ENCODE data around the gene USP33. TPM values are rescaled to one million over a fixed set of nuclear protein-coding genes. Genes with fewer than 3 reads are reported as not detected.

USP33 gene
- total RNA-seq, 1 experiment from 2014 or later = 51.5 TPM

GRCh38 chr1:77802026-77802425 is 42.4 kb upstream of the USP33 start:
- no peak overlapping the region for H3K4me2 ChIP-seq (ENCODE audit: insufficient read depth, insufficient read length, low read length)
- no peak overlapping the region for H2BK120ac ChIP-seq (ENCODE audit: low read depth, low read length, poor library complexity, severe bottlenecking)
- 100% methylated on average over 1 of the region's 2 CpGs for WGBS (ENCODE audit: extremely low coverage, insufficient read length, low lambda C conversion rate)
- H3K27me3 ChIP-seq (ENCODE audit: insufficient read depth, low read length) = no peaks in the 10 kb centered on the region
- no peak overlapping the region for H2BK15ac ChIP-seq (ENCODE audit: low read depth, low read length)
- H2AFZ ChIP-seq (ENCODE audit: low read length) = no peak overlapping the region
- H3K18ac ChIP-seq (ENCODE audit: insufficient read length, low read depth, low read length) = no peak overlapping the region
- H3K14ac ChIP-seq (ENCODE audit: insufficient read depth, low read length) = no peak overlapping the region
- no peak overlapping the region for H4K5ac ChIP-seq (ENCODE audit: insufficient read length, low read depth, low read length)
- no peak overlapping the region for H2BK20ac ChIP-seq (ENCODE audit: low read depth, low read length, poor library complexity, severe bottlenecking)
- no peaks in the 10 kb centered on the region for H3K4me1 ChIP-seq (ENCODE audit: insufficient read depth, low read length)
- no peaks in the 10 kb centered on the region for H3K79me2 ChIP-seq (ENCODE audit: insufficient read depth, low read length)
- no peak overlapping the region for H3K23ac ChIP-seq (ENCODE audit: insufficient read length, low read depth, low read length)
- H3K27ac ChIP-seq (ENCODE audit: insufficient read length, low read depth, low read length) = no peak overlapping the region
- H2BK12ac ChIP-seq (ENCODE audit: insufficient read length, low read depth, low read length) = no peak overlapping the region
- DNase-seq = no peak
- no peak overlapping the region for H4K91ac ChIP-seq (ENCODE audit: insufficient read length, low read depth, low read length)
- no peaks in the 10 kb centered on the region for H3K4me1 Mint-ChIP-seq
- TF ChIP-seq, protein P1, sequence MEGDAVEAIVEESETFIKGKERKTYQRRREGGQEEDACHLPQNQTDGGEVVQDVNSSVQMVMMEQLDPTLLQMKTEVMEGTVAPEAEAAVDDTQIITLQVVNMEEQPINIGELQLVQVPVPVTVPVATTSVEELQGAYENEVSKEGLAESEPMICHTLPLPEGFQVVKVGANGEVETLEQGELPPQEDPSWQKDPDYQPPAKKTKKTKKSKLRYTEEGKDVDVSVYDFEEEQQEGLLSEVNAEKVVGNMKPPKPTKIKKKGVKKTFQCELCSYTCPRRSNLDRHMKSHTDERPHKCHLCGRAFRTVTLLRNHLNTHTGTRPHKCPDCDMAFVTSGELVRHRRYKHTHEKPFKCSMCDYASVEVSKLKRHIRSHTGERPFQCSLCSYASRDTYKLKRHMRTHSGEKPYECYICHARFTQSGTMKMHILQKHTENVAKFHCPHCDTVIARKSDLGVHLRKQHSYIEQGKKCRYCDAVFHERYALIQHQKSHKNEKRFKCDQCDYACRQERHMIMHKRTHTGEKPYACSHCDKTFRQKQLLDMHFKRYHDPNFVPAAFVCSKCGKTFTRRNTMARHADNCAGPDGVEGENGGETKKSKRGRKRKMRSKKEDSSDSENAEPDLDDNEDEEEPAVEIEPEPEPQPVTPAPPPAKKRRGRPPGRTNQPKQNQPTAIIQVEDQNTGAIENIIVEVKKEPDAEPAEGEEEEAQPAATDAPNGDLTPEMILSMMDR (conservative IDR thresholded peaks at IDR 0.05) = no peak
- H3T11ph ChIP-seq (ENCODE audit: low read length) = no peak overlapping the region
- no peak overlapping the region for H3K27ac Mint-ChIP-seq
- H4K20me1 ChIP-seq (ENCODE audit: control insufficient read depth, insufficient read depth, insufficient read length) = no peaks in the 10 kb centered on the region
- no peak overlapping the region for H3K4ac ChIP-seq (ENCODE audit: low read depth, low read length)
- H3K9ac ChIP-seq (ENCODE audit: extremely low read depth, insufficient read length, low read length) = no peak overlapping the region
- no peaks in the 10 kb centered on the region for H3K9me3 ChIP-seq (ENCODE audit: control insufficient read depth, low read depth, low read length)
- no peak overlapping the region for H3K56ac ChIP-seq (ENCODE audit: insufficient read length, low read depth, low read length)
- no peak overlapping the region for H4K8ac ChIP-seq (replicated peaks; ENCODE audit: insufficient read length, low read depth, low read length)
- no peaks in the 10 kb centered on the region for H3K23me2 ChIP-seq (ENCODE audit: insufficient read length, low read depth, low read length, poor library complexity, severe bottlenecking)
- no peak overlapping the region for H2BK5ac ChIP-seq (ENCODE audit: insufficient read length, low read length)
- H3K4me3 Mint-ChIP-seq = no peak overlapping the region
- no peaks in the 10 kb centered on the region for H3K27me3 Mint-ChIP-seq (ENCODE audit: low read depth)
- no peaks in the 10 kb centered on the region for H3K79me1 ChIP-seq (ENCODE audit: insufficient read depth, low read depth, low read length, poor library complexity, severe bottlenecking)
- H2AK5ac ChIP-seq (ENCODE audit: insufficient read length, low read length) = no peak overlapping the region
- H3K36me3 Mint-ChIP-seq (ENCODE audit: insufficient read depth in 1 of 3, low read depth in 3 of 3) = peaks cover 4 to 14% (median 13%) of the 10 kb centered on the region in 3 experiments
- no peaks in the 10 kb centered on the region for H3K9me3 Mint-ChIP-seq

All from H9 (cell line).